ENCODE measurements around the gene RALGDS. TPM values are rescaled to one million over a fixed set of nuclear protein-coding genes. Genes with fewer than 3 reads are reported as not detected.

The RALGDS gene
- total RNA-seq, 5 donors from 2014 or later (not counting 1 experiment from before 2014, with no cell fraction given), result 81.0 to 161 (median 137) TPM

DNA sequence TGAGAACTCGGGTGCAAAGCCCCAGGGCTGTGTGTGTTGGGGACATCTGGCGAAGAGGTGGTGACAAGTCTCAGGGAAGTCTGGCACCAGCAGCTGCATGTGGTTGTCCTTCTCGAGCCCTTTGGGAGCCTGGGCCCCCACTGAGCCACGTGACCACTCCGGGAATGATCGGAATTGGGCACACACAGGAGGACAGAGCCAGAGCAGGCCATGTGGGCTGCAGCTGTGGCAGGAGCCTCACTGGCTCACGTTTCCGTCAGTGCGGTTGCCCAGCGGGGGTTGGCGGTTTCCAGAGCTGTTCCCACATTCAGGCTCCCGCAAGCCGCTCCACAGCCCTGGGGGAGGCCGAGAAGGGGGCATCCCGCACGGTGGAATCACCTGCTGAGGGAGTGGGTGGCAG lies 66.1 kb downstream of the RALGDS start:
- POLR2A ChIA-PET, result no interaction called here

GRCh38 chr9:133054194-133054890 lies 66.7 kb downstream of the RALGDS start:
- Mint-ChIP-seq H3K27me3 (no peaks in the 10 kb centered on the region), H3K4me3 (no peak overlapping the region), H3K27ac (no peak overlapping the region), H3K4me1 (peaks cover 28 to 36% (median 29%) of the 10 kb centered on the region in 3 donors), H3K36me3 (peaks cover 48% of the 10 kb centered on the region), H3K9me3 (no peaks in the 10 kb centered on the region)
- Histone ChIP-seq H3K9me3 (no peaks in the 10 kb centered on the region), H3K4me1 (ENCODE audit: control insufficient read depth in 1 of 2, extremely low read depth in 1 of 2, insufficient read depth in 2 of 2, low read length in 2 of 2) (peaks cover 38% of the 10 kb centered on the region in 2 experiments), H3K27me3 (replicated peaks in 1 of 2; ENCODE audit: control insufficient read depth in 2 of 2, extremely low read depth in 1 of 2, insufficient read depth in 2 of 2, low read length in 1 of 2) (no peaks in the 10 kb centered on the region), H3K4me3 (ENCODE audit: control insufficient read depth in 1 of 2, extremely low read depth in 1 of 2, low read length in 1 of 2) (no peak overlapping the region), H3K36me3 (ENCODE audit: control insufficient read depth in 2 of 2, extremely low read depth in 1 of 2, insufficient read depth in 1 of 2, low read length in 1 of 2) (peaks cover 11 to 65% of the 10 kb centered on the region in 2 donors), H3K27ac (ENCODE audit: low read length) (no peak overlapping the region)
- ChIA-PET POLR2A (no interaction called here), CTCF (no interaction called here)
- ATAC-seq (replicated peaks in 1 of 4), result no peak
- 97% methylated on average over 13 of the region's 24 CpGs for WGBS (ENCODE audit: insufficient coverage)
- DNase-seq, result no peak

More for the DNA sequence above, 66.1 kb downstream of the RALGDS start:
- no peaks in the 10 kb centered on the region for H3K9me3 Mint-ChIP-seq
- Histone ChIP-seq H3K4me1 (ENCODE audit: control insufficient read depth in 1 of 2, extremely low read depth in 1 of 2, insufficient read depth in 2 of 2, low read length in 2 of 2) (peaks cover 42 to 44% of the 10 kb centered on the region in 2 experiments), H3K27ac (ENCODE audit: low read length) (no peak overlapping the region), H3K9me3 (no peaks in the 10 kb centered on the region), H3K36me3 (ENCODE audit: control insufficient read depth in 2 of 2, extremely low read depth in 1 of 2, insufficient read depth in 1 of 2, low read length in 1 of 2) (peaks cover 11 to 59% of the 10 kb centered on the region in 2 donors), H3K4me3 (ENCODE audit: control insufficient read depth in 1 of 2, extremely low read depth in 1 of 2, low read length in 1 of 2) (no peak overlapping the region), H3K27me3 (replicated peaks in 1 of 2; ENCODE audit: control insufficient read depth in 2 of 2, extremely low read depth in 1 of 2, insufficient read depth in 2 of 2, low read length in 1 of 2) (no peaks in the 10 kb centered on the region)
- DNase-seq, result no peak
- H3K27me3 Mint-ChIP-seq, result no peaks in the 10 kb centered on the region
- CTCF ChIA-PET, result no interaction called here
- H3K36me3 Mint-ChIP-seq, result peaks cover 41% of the 10 kb centered on the region
- peaks cover 34 to 43% (median 35%) of the 10 kb centered on the region in 3 donors for H3K4me1 Mint-ChIP-seq
- H3K27ac Mint-ChIP-seq, result no peak overlapping the region
- ATAC-seq (replicated peaks in 1 of 4), result no peak
- WGBS (ENCODE audit: insufficient coverage), result 93% methylated on average over 11 of the region's 16 CpGs
- H3K4me3 Mint-ChIP-seq, result no peak overlapping the region

DNA sequence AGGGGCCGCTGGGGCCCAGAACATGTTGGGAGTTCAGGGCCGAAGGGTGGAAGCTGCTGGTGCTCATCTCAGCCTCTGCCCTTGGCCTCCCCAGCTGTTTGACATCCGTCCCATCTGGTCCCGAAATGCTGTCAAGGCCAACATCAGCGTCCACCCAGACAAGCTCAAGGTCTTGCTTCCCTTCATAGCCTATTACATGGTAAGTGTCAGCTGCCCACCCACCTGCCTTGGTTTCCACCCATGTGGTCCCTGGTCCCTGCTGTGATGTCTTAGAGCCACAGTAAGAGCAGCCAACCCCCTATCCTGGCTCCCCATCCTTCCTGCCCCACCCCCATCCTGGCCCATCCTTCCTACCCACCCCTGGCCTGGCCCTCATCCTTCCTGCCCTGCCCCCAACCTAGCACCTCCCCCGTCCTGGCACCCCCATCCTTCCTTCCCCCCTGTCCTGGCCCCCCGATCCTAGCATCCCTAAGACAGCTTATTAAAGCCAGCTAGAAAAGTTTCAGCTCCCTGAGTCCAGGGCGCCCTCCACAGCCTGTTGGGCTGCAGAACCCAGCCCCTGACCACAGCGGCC lies 69.0 kb downstream of the RALGDS start:
- CTCF ChIA-PET, result no interaction called here
- POLR2A ChIA-PET, result interaction anchor here in 1 of 2 donors (0.5 kb wide), 1 partner anchor 14 kb away, joined by 3 read pairs; no protein-coding TSS in a partner anchor
- Mint-ChIP-seq H3K4me1 (peaks cover 7 to 14% (median 9%) of the 10 kb centered on the region in 3 donors), H3K27me3 (no peaks in the 10 kb centered on the region), H3K27ac (no peak overlapping the region), H3K36me3 (peaks cover 46% of the 10 kb centered on the region), H3K4me3 (no peak overlapping the region), H3K9me3 (no peaks in the 10 kb centered on the region)
- H3K36me3 ChIP-seq (ENCODE audit: control insufficient read depth in 2 of 2, extremely low read depth in 1 of 2, insufficient read depth in 1 of 2, low read length in 1 of 2), result peaks cover 11 to 67% of the 10 kb centered on the region in 2 donors
- 98% methylated on average over 7 of the region's 9 CpGs for WGBS (ENCODE audit: insufficient coverage)
- DNase-seq (no peak), ATAC-seq (replicated peaks in 1 of 4) (no peak)
- H3K4me3 ChIP-seq (ENCODE audit: control insufficient read depth in 1 of 2, extremely low read depth in 1 of 2, low read length in 1 of 2), result no peak overlapping the region
- no peaks in the 10 kb centered on the region for H3K9me3 ChIP-seq
- no peaks in the 10 kb centered on the region for H3K27me3 ChIP-seq (replicated peaks in 1 of 2; ENCODE audit: control insufficient read depth in 2 of 2, extremely low read depth in 1 of 2, insufficient read depth in 2 of 2, low read length in 1 of 2)
- H3K4me1 ChIP-seq (ENCODE audit: control insufficient read depth in 1 of 2, extremely low read depth in 1 of 2, insufficient read depth in 2 of 2, low read length in 2 of 2), result peaks cover 15 to 16% of the 10 kb centered on the region in 2 experiments
- H3K27ac ChIP-seq (ENCODE audit: low read length), result no peak overlapping the region

- H3K27ac ChIP-seq (ENCODE audit: low read length), result no peak overlapping the region
- H3K27me3 ChIP-seq (replicated peaks in 1 of 2; ENCODE audit: control insufficient read depth in 2 of 2, extremely low read depth in 1 of 2, insufficient read depth in 2 of 2, low read length in 1 of 2), result no peaks in the 10 kb centered on the region
- H3K27me3 Mint-ChIP-seq, result no peaks in the 10 kb centered on the region
- DNase-seq (no peak), ATAC-seq (replicated peaks in 1 of 4) (no peak)
- H3K4me3 ChIP-seq (ENCODE audit: control insufficient read depth in 1 of 2, extremely low read depth in 1 of 2, low read length in 1 of 2), result no peak overlapping the region
- WGBS (ENCODE audit: insufficient coverage), result 95% methylated on average over 15 of the region's 20 CpGs
- H3K36me3 ChIP-seq (ENCODE audit: control insufficient read depth in 2 of 2, extremely low read depth in 1 of 2, insufficient read depth in 1 of 2, low read length in 1 of 2), result peaks cover 11 to 72% of the 10 kb centered on the region in 2 donors
- CTCF ChIA-PET, result no interaction called here
- no peaks in the 10 kb centered on the region for H3K9me3 ChIP-seq
- H3K27ac Mint-ChIP-seq, result no peak overlapping the region
- no peak overlapping the region for H3K4me3 Mint-ChIP-seq
- no peaks in the 10 kb centered on the region for H3K9me3 Mint-ChIP-seq
- peaks cover 50% of the 10 kb centered on the region for H3K36me3 Mint-ChIP-seq
- peaks cover 9% of the 10 kb centered on the region in 2 experiments for H3K4me1 ChIP-seq (ENCODE audit: control insufficient read depth in 1 of 2, extremely low read depth in 1 of 2, insufficient read depth in 2 of 2, low read length in 2 of 2)
- POLR2A ChIA-PET, result no interaction called here
- peaks cover 4 to 7% (median 5%) of the 10 kb centered on the region in 3 donors for H3K4me1 Mint-ChIP-seq
Observed at GRCh38 chr9:133051281-133051900, 69.6 kb downstream of the RALGDS start.

DNA sequence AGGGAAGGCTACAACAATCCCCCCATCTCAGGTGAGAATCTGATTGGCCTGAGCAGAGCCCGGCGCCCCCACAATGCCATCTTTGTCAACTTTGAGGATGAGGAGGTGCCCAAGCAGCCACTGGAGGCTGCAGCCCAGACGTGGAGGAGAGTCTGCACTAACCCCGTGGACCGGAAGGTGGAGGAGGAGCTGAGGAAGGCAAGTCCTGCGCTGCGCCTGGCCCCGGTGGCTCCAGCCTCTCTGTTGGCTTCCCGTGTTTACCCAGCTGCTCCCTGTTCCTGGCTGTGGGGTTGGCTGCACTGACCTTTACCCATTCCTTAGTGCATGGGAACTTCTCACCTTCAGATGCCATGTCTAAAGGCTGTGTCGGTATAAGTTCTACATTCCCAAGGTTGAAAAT lies 70.3 kb downstream of the RALGDS start:
- POLR2A ChIA-PET, result no interaction called here
- no peak overlapping the region for H3K4me3 ChIP-seq (ENCODE audit: control insufficient read depth in 1 of 2, extremely low read depth in 1 of 2, low read length in 1 of 2)
- ATAC-seq (replicated peaks in 1 of 4) (no peak), DNase-seq (no peak)
- H3K4me1 Mint-ChIP-seq, result peaks cover 0 to under 1% (median 0%) of the 10 kb centered on the region in 3 donors
- H3K9me3 Mint-ChIP-seq, result no peaks in the 10 kb centered on the region
- no peaks in the 10 kb centered on the region for H3K27me3 Mint-ChIP-seq
- peaks cover 11 to 72% of the 10 kb centered on the region in 2 donors for H3K36me3 ChIP-seq (ENCODE audit: control insufficient read depth in 2 of 2, extremely low read depth in 1 of 2, insufficient read depth in 1 of 2, low read length in 1 of 2)
- no peak overlapping the region for H3K27ac Mint-ChIP-seq
- no peak overlapping the region for H3K27ac ChIP-seq (ENCODE audit: low read length)
- WGBS (ENCODE audit: insufficient coverage), result 98% methylated on average over 8 of the region's 10 CpGs
- peaks cover 49% of the 10 kb centered on the region for H3K36me3 Mint-ChIP-seq
- CTCF ChIA-PET, result no interaction called here
- no peaks in the 10 kb centered on the region for H3K9me3 ChIP-seq
- H3K27me3 ChIP-seq (replicated peaks in 1 of 2; ENCODE audit: control insufficient read depth in 2 of 2, extremely low read depth in 1 of 2, insufficient read depth in 2 of 2, low read length in 1 of 2), result no peaks in the 10 kb centered on the region
- no peak overlapping the region for H3K4me3 Mint-ChIP-seq
- peaks cover 3% of the 10 kb centered on the region in 2 experiments for H3K4me1 ChIP-seq (ENCODE audit: control insufficient read depth in 1 of 2, extremely low read depth in 1 of 2, insufficient read depth in 2 of 2, low read length in 2 of 2)

- 97% methylated on average over 6 of the region's 6 CpGs for WGBS (ENCODE audit: insufficient coverage)
- H3K9me3 Mint-ChIP-seq, result no peaks in the 10 kb centered on the region
- ChIA-PET CTCF (no interaction called here), POLR2A (no interaction called here)
- no peaks in the 10 kb centered on the region for H3K4me1 Mint-ChIP-seq
- H3K27ac Mint-ChIP-seq, result no peak overlapping the region
- no peak overlapping the region for H3K4me3 ChIP-seq (ENCODE audit: control insufficient read depth in 1 of 2, extremely low read depth in 1 of 2, low read length in 1 of 2)
- DNase-seq (no peak), ATAC-seq (replicated peaks in 1 of 4) (no peak)
- no peaks in the 10 kb centered on the region for H3K27me3 ChIP-seq (replicated peaks in 1 of 2; ENCODE audit: control insufficient read depth in 2 of 2, extremely low read depth in 1 of 2, insufficient read depth in 2 of 2, low read length in 1 of 2)
- no peaks in the 10 kb centered on the region for H3K4me1 ChIP-seq (ENCODE audit: control insufficient read depth in 1 of 2, extremely low read depth in 1 of 2, insufficient read depth in 2 of 2, low read length in 2 of 2)
- H3K4me3 Mint-ChIP-seq, result no peak overlapping the region
- no peak overlapping the region for H3K27ac ChIP-seq (ENCODE audit: low read length)
- no peaks in the 10 kb centered on the region for H3K9me3 ChIP-seq
- no peaks in the 10 kb centered on the region for H3K27me3 Mint-ChIP-seq
- peaks cover 11 to 73% of the 10 kb centered on the region in 2 donors for H3K36me3 ChIP-seq (ENCODE audit: control insufficient read depth in 2 of 2, extremely low read depth in 1 of 2, insufficient read depth in 1 of 2, low read length in 1 of 2)
- H3K36me3 Mint-ChIP-seq, result peaks cover 49% of the 10 kb centered on the region
Observed at GRCh38 chr9:133050142-133050541, 70.9 kb downstream of the RALGDS start.
